ENCODE results near the gene GPD1L.

Gene GPD1L

DNA sequence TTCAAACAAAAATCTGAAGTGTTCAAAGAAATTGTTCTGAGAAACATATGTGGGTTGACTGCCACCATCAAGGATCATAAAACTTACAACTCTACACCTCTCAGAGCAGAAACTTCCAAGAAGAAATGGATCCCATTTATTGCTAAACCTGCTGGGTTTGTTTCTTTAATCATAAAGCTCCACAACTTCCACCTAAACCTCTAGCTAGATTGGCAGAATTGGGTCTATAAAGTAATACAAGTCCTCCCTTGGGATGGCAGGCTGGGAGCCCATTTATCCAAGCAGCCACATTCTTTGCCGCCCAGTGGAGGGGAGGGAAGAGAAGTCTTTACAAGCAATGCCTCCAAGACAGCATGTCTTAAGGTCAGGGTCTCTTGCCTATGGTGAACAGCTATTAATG, 91.6 kb downstream of the GPD1L start:
- TF ChIP-seq, protein P1, sequence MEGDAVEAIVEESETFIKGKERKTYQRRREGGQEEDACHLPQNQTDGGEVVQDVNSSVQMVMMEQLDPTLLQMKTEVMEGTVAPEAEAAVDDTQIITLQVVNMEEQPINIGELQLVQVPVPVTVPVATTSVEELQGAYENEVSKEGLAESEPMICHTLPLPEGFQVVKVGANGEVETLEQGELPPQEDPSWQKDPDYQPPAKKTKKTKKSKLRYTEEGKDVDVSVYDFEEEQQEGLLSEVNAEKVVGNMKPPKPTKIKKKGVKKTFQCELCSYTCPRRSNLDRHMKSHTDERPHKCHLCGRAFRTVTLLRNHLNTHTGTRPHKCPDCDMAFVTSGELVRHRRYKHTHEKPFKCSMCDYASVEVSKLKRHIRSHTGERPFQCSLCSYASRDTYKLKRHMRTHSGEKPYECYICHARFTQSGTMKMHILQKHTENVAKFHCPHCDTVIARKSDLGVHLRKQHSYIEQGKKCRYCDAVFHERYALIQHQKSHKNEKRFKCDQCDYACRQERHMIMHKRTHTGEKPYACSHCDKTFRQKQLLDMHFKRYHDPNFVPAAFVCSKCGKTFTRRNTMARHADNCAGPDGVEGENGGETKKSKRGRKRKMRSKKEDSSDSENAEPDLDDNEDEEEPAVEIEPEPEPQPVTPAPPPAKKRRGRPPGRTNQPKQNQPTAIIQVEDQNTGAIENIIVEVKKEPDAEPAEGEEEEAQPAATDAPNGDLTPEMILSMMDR (IDR thresholded peaks at IDR 0.05; ENCODE audit: low read depth, low read length, missing control alignments) = no peak
- H3K4me3 ChIP-seq (ENCODE audit: low read depth, low read length) = no peak overlapping the region
- no peak for DNase-seq (ENCODE audit: low read depth)

DNA sequence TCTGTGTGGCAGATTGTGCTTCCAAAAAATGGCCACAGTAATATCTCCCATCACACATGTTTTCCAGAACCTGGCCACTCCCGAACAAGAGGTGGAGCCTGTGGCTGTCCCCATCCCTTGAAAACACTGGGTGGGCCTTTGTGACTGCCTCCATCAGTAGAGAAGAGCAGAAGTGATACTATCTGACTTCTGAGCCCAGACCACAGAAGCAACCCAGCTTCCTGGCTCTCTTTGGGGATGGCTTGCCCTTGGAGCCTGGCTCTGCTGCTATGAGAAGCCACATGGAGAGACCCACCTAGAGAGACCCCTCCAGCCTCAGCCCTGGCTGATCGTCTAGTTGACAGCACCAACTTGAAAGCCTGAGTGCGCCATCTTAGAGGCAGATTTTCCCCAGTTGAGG, 92.3 kb downstream of the GPD1L start:
- no peak for DNase-seq (ENCODE audit: low read depth)
- H3K4me3 ChIP-seq (ENCODE audit: low read depth, low read length) = no peak overlapping the region
- TF ChIP-seq, protein P1 (IDR thresholded peaks at IDR 0.05; ENCODE audit: low read depth, low read length, missing control alignments) = no peak

DNA sequence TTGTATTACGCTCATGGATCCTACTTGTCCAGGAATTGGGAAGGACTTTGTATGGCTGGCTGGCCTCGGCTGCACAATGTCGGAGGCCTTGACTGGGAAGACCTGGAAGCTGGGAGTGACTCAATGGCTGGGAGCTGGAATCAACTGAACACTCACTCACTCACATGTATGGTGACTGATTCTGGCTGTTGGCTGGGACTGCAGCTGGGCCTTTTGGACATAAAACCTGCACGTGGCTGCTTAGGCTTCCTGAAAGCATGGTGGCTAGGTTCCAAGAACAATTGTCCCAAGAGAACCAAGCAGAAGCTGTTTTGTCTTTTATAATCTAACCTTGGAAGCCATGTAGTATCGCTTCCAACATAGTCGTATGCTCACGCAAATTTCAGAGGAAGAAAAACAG, 94.1 kb downstream of the GPD1L start:
- H3K4me3 ChIP-seq (ENCODE audit: low read depth, low read length) = no peak overlapping the region
- DNase-seq (ENCODE audit: low read depth) = no peak
- TF ChIP-seq, protein P1 (IDR thresholded peaks at IDR 0.05; ENCODE audit: low read depth, low read length, missing control alignments) = no peak

DNA sequence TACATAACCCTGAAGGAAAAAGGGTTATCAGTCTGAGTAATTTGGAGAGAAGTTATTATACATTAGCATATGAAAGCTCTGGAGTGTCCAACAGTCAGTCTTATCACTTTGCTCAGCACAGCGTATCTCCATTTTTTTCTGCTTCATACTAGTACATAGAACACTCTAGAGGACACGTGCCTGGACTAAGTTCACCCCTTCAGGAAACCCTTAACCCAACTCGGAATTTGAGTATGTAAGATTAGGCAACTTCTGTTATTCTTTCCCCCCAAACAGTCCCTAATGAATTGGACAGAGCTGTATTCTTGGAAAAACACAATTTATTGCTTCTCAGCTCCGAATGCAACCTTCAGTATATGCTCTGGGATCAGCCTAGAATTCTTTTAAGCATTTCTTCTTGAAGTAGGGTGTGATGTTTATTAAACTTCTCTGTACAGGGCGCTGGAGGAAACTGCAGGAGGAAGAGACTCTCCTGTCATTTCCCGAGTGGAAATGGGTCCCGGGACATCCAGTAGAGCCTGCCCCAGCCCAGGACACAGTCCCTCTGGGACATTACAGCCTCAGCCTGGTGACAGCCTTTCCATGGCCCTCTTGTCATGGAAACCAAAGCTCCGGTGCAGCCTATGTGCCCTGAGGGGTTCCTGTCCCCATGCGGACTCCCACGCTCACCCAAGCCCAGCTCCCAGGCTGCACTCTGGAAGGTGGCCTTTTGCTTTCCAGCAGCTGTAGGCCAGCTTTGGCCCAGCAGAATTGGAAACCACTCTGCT, 94.8 kb downstream of the GPD1L start:
- TF ChIP-seq, protein P1 (IDR thresholded peaks at IDR 0.05; ENCODE audit: low read depth, low read length, missing control alignments) = no peak
- DNase-seq (ENCODE audit: low read depth) = no peak
- H3K4me3 ChIP-seq (ENCODE audit: low read depth, low read length) = no peak overlapping the region

DNA sequence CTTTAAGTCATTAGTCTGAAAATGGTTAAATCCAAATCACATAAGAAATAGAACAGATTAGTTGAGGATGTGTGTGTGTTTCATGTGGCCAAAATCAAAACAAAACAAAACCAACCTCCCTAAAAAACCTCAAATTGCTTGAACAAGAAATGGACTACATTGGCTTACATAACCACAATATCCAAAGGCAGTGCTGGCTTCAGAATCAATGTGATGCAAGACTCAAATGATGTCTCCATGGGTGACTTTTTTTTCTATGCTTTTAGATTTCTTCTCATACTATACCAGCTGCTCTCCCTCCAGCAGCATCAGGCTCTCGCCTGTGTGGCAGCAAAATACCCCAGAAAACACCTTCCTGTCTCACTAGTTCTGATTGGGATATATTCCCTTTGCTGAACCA, 96.1 kb downstream of the GPD1L start:
- TF ChIP-seq, protein P1 (IDR thresholded peaks at IDR 0.05; ENCODE audit: low read depth, low read length, missing control alignments) = no peak
- DNase-seq (ENCODE audit: low read depth) = no peak
- H3K4me3 ChIP-seq (ENCODE audit: low read depth, low read length) = no peak overlapping the region

DNA sequence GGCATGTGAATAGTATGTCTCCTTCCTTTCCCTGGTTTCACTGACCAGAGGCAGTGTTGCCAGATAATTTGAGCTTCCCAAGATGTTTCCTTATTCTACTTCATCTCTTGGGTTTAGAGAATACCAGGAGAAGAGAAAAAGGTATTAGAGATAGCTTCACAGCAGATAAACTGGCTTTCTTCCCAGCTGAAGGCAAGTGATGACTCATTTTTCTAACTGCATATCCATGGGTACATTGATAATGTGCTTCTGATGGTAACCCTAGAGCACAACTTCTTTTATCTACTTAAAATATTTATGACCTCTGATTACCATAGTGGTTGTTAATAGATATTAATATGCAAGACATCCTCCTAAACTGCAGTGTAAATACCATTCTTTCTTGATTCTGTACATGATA, 97.4 kb downstream of the GPD1L start:
- DNase-seq (ENCODE audit: low read depth) = no peak
- no peak overlapping the region for H3K4me3 ChIP-seq (ENCODE audit: low read depth, low read length)
- TF ChIP-seq, protein P1 (IDR thresholded peaks at IDR 0.05; ENCODE audit: low read depth, low read length, missing control alignments) = no peak

DNA sequence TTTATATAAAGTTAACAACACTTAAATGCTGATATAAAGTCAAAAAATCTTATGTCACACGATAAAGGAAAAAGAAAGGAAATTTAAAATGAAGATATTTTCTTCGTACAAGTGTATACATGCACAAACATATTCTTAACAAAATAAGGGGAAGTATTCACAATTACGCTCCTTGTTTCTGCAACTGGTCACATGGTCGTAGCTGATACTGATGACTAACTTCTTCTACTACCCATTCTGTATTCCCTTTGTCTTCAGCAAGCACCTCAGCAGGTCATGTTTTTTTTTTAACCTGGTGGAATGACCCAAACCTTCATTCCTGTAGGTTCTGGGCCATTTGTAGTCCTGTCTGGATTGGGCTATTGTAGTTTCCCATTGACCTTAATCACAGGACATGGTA, 102.0 kb downstream of the GPD1L start:
- TF ChIP-seq, protein P1 (IDR thresholded peaks at IDR 0.05; ENCODE audit: low read depth, low read length, missing control alignments) = no peak
- H3K4me3 ChIP-seq (ENCODE audit: low read depth, low read length) = no peak overlapping the region
- no peak for DNase-seq (ENCODE audit: low read depth)

Measured in GM12864 (cell line).